Measurements from ENCODE around the gene KIAA0513.

The KIAA0513 gene

DNA sequence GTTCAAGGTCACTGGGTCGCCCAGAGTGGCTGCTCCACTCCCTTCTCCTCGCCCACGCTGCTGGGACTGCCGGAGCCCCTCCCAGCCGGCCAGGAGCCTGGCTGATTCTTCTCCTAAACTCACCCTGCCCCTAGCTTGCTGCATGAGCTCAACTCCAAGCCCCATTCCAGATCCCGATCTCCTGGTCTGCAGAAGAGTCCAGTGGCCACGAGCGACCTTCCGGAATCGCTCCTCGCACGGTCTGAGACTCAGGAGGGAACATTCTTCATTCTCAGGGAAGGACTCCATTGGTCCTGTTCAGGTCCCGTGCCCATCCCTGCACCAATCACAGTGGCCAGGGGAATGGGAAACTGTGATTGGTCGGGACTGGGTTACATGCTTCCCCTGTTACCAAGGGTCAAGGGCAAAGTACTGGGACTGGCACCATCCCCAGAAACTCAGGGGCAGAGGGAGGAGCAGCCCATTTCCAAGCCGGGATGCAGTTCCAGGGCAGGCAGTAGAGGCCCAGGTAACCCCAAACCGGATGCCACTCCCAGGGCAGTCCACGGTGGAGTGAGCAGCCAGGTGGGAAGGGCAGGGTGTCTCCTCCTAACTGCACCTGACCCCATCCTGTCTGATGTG, 109.2 kb downstream of the KIAA0513 start:
- H3K4me3 ChIP-seq (ENCODE audit: low read length), result no peak overlapping the region
- no peak for DNase-seq (ENCODE audit: low read depth)
- TF ChIP-seq, protein P1, sequence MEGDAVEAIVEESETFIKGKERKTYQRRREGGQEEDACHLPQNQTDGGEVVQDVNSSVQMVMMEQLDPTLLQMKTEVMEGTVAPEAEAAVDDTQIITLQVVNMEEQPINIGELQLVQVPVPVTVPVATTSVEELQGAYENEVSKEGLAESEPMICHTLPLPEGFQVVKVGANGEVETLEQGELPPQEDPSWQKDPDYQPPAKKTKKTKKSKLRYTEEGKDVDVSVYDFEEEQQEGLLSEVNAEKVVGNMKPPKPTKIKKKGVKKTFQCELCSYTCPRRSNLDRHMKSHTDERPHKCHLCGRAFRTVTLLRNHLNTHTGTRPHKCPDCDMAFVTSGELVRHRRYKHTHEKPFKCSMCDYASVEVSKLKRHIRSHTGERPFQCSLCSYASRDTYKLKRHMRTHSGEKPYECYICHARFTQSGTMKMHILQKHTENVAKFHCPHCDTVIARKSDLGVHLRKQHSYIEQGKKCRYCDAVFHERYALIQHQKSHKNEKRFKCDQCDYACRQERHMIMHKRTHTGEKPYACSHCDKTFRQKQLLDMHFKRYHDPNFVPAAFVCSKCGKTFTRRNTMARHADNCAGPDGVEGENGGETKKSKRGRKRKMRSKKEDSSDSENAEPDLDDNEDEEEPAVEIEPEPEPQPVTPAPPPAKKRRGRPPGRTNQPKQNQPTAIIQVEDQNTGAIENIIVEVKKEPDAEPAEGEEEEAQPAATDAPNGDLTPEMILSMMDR (IDR thresholded peaks at IDR 0.05; ENCODE audit: insufficient read depth, low read depth, low read length, missing control alignments), result no peak

DNA sequence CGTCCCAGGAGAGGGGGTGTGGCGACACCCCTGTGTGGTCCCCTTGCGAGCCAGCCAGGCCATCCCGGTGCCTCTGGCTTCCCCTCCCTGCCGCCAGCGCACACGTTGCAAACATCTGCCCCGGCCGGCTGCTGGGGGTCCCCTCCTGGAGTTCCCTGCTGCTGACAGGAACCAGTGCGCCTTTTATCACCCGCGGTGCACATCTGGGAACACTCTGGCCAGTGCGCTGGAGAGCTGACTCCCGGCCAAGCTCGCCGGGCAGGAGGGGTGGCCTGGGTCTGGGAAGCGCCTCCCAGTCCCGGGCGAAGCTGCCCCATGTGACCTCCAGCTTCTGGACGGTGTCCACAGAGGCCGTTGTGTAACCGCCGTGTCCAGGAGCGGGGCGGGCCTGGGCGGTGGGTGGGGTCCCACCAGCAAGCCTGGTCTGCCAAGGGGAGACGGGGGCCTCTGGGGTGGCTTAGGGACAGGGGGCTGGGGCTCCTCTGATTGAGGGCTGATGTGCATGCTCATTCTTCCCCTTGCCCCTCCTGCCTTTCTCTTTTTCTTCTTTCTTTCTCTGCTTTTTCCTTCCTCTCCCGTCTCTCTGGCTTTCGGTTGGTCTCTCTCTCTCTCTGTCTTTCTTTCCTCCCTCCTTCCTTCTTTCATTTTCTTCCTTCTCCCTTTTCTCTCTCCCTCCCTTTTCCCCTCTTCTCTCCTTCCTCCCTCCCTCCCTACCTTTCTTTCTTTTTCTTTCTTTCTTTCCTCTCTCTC, 109.9 kb downstream of the KIAA0513 start:
- TF ChIP-seq, protein P1 (IDR thresholded peaks at IDR 0.05; ENCODE audit: insufficient read depth, low read depth, low read length, missing control alignments), result no peak
- H3K4me3 ChIP-seq (ENCODE audit: low read length), result no peak overlapping the region
- DNase-seq (ENCODE audit: low read depth), result no peak

DNA sequence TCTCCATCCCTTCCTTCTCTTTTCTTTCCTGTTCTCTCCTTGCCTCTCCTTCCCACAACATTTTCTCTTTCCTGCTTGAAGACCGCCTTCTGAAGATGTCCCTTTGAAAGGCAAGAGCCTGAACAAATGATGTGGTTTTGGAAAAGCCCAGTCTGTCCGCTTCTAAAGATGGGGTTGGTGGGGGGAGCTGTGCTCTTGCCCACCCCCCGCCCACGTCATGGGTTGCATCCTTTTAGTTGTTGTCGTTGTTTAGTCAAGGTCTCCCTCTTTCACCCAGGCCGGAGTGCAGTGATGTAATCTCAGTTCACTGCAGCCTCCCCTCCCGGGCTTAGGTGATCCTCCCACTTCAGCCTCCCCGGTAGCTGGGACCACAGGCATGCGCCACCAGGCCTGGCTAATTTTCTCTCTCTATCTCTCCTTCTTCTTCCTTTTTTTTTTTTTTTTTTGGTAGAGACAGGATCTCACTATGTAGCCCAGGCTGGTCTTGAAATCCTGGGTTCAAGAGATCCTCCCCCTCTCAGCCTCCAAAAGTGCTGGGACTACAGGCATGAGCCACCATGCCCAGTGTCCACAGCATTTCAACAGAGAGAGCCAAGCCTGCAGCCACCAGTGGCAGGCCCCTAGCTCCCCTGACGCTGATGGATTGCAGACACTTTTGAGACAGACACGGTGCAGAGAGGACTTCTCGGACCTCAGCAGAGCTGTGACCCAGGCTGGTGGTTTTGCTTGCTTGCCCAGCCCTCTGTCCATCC, 110.7 kb downstream of the KIAA0513 start:
- H3K4me3 ChIP-seq (ENCODE audit: low read length), result no peak overlapping the region
- TF ChIP-seq, protein P1 (IDR thresholded peaks at IDR 0.05; ENCODE audit: insufficient read depth, low read depth, low read length, missing control alignments), result no peak
- DNase-seq (ENCODE audit: low read depth), result no peak

DNA sequence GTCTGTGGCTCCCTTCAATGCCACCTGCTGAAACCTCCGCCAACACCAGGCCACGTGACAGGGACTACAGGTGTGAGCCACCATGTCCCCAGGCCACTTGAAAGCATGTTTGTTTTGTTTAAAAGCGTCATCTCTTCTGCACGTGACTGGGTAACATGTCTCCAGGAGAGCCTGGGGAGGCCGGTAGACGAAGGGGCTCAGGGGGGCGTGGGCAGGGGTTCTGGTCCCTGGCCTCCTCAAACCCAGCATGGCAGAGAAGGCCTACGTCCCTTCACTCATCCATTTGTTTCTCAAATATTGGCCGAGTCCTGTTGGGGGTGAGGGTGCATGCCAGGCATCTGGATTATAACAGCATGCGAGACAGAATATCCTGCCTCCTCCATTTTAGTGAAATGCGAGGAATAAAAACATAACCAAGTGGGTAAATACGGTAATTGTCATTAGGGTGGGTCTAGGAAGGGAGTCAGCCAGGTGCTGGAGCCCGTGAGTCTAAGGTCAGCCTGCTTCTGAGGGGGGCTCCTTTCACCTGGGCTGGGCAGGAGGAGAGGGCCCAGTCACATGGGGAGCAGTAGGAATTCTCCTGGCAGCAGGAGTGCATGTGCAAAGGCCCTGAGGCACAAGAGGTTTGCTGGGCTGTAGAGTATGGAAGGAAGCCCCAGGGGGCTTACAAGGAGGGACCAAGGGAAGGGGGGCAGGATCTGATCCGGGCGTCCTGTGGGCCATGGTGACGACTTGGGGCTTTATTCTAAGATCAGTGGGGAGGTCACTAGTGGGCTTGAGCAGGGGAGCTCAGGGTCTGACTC, 111.4 kb downstream of the KIAA0513 start:
- DNase-seq (ENCODE audit: low read depth), result no peak
- H3K4me3 ChIP-seq (ENCODE audit: low read length), result no peak overlapping the region
- TF ChIP-seq, protein P1 (IDR thresholded peaks at IDR 0.05; ENCODE audit: insufficient read depth, low read depth, low read length, missing control alignments), result no peak

DNA sequence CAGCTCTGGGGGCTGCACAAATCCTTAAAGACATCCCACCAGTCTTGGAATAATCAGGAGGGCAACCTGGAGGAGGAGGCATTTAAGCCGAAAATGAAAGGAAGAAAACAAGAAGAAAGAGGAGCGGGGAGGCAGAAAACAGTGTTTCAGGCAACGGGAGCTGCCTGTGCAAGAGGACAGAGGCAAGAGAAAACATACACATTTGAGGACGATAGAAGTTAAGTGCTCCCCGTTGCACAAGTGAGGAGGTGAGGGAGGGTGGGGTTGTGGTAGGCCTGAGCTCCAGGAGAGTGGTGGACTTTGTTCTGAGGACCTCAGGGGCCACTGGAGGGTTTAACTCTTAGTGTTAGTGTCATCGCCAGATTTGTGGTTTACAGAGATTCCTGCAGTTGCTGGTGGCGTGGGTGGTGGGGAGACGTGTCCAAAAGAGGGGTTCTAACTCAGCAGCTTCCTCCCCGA, 112.3 kb downstream of the KIAA0513 start:
- TF ChIP-seq, protein P1 (IDR thresholded peaks at IDR 0.05; ENCODE audit: insufficient read depth, low read depth, low read length, missing control alignments), result no peak
- H3K4me3 ChIP-seq (ENCODE audit: low read length), result no peak overlapping the region
- DNase-seq (ENCODE audit: low read depth), result no peak

DNA sequence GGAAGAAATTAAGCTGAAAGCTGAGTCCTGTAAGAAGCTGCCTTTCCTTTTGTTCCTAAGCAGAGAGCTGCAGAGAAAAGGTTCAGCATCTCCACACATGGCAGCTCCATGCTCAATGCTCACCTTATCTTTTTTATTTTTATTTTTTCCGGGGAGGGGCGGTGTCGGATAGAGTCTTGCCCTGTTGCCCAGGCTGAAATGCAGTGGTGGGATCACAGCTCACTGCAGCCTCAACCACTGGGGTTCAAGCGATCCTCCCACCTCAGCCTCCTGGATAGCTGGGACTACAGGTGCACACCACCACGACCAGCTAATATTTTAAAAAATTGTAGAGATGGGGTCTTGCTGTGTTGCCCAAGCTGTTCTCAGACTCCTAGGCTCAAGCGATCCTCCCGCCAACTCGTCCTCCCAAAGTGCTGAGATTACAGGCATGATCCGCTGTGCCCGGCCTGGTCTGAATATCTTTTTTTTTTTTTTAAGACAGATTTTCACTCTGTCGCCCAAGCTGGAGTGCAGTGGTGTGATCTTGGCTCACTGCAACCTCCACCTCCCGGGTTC, 112.9 kb downstream of the KIAA0513 start:
- TF ChIP-seq, protein P1 (IDR thresholded peaks at IDR 0.05; ENCODE audit: insufficient read depth, low read depth, low read length, missing control alignments), result no peak
- no peak overlapping the region for H3K4me3 ChIP-seq (ENCODE audit: low read length)
- DNase-seq (ENCODE audit: low read depth), result no peak

Measured in epithelial cell of esophagus (primary cell).